Measurements from ENCODE around the gene CARD10. TPM values are rescaled to one million over a fixed set of nuclear protein-coding genes. Genes with fewer than 3 reads are reported as not detected.
"Not testable (repeated sequence)": the region's sequence is repeated elsewhere in the genome, so short reads cannot be mapped to it uniquely, and the experiment has no call there.

Gene CARD10
- total RNA-seq, 1 experiment from 2014 or later = 17.5 TPM

DNA sequence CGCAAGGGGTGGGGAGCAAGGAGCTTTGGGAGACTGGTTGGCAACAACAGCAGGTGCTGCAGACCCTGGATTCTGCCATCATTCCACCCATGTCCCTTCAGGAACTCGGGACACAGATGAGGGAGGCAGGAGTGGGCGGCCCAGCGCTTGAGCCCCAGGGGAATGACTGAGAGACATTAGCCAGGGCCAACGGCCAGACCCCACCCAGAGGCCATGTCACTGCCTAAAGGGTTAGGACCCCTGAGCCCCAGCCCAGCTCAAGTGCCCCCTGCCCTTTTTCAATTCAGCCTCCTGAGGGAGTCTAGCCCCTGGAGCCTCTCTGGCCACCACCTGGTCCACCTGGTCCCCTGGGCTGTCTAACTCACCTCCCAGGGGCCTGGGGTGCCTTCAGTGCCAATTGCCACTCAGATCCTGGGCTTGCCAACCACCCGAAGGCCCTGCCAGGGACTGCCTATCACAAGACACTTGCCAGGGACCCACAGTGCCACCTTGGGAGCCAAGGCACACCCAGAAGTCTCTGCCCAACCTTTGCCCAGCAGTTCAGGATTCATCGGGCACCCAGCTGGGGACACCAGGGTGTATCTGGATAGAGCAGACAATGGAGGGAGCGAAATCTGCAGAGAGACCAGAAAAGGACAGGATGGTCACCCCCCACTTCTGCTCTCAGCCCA is 49.7 kb downstream of the CARD10 start:
- ChIA-PET CTCF (interaction anchor here (0.6 to 1.8 kb wide), 2 partner anchors 98 to 139 kb away, joined by 4 read pairs; partner anchors contain the start of gene GGA1), POLR2A (no interaction called here)
- no peaks in the 10 kb centered on the region; the same call in 1 of the 2 replicates for H3K27me3 Mint-ChIP-seq (ENCODE audit: low read depth)
- H3K4me1 Mint-ChIP-seq = 0 out of 2 replicates have a peak, but pooled peaks cover 3% of the 10 kb centered on the region
- ATAC-seq (no peak), DNase-seq (ENCODE audit: low spot score) (no peak)
- no peaks in the 10 kb centered on the region for H3K9me3 Mint-ChIP-seq
- no peaks in the 10 kb centered on the region for H3K36me3 Mint-ChIP-seq
- TF ChIP-seq MYBL2 (CRISPR knock-in tag; IDR thresholded peaks at IDR 0.05) (no peak), ATF1 (CRISPR knock-in tag; IDR thresholded peaks at IDR 0.05) (no peak), ZNF317 (CRISPR knock-in tag; IDR thresholded peaks at IDR 0.05; ENCODE audit: borderline replicate concordance, low read depth) (no peak), ZBTB43 (CRISPR knock-in tag; IDR thresholded peaks at IDR 0.05) (no peak), GTF2I (CRISPR knock-in tag; conservative IDR thresholded peaks at IDR 0.05) (no peak), ATF6 (CRISPR knock-in tag; IDR thresholded peaks at IDR 0.05) (no peak), OVOL2 (CRISPR knock-in tag; IDR thresholded peaks at IDR 0.05; ENCODE audit: borderline replicate concordance) (no peak)
- TF ChIP-seq, protein P1, sequence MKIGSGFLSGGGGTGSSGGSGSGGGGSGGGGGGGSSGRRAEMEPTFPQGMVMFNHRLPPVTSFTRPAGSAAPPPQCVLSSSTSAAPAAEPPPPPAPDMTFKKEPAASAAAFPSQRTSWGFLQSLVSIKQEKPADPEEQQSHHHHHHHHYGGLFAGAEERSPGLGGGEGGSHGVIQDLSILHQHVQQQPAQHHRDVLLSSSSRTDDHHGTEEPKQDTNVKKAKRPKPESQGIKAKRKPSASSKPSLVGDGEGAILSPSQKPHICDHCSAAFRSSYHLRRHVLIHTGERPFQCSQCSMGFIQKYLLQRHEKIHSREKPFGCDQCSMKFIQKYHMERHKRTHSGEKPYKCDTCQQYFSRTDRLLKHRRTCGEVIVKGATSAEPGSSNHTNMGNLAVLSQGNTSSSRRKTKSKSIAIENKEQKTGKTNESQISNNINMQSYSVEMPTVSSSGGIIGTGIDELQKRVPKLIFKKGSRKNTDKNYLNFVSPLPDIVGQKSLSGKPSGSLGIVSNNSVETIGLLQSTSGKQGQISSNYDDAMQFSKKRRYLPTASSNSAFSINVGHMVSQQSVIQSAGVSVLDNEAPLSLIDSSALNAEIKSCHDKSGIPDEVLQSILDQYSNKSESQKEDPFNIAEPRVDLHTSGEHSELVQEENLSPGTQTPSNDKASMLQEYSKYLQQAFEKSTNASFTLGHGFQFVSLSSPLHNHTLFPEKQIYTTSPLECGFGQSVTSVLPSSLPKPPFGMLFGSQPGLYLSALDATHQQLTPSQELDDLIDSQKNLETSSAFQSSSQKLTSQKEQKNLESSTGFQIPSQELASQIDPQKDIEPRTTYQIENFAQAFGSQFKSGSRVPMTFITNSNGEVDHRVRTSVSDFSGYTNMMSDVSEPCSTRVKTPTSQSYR (CRISPR knock-in tag; IDR thresholded peaks at IDR 0.05) = no peak
- TF ChIP-seq, protein P2, sequence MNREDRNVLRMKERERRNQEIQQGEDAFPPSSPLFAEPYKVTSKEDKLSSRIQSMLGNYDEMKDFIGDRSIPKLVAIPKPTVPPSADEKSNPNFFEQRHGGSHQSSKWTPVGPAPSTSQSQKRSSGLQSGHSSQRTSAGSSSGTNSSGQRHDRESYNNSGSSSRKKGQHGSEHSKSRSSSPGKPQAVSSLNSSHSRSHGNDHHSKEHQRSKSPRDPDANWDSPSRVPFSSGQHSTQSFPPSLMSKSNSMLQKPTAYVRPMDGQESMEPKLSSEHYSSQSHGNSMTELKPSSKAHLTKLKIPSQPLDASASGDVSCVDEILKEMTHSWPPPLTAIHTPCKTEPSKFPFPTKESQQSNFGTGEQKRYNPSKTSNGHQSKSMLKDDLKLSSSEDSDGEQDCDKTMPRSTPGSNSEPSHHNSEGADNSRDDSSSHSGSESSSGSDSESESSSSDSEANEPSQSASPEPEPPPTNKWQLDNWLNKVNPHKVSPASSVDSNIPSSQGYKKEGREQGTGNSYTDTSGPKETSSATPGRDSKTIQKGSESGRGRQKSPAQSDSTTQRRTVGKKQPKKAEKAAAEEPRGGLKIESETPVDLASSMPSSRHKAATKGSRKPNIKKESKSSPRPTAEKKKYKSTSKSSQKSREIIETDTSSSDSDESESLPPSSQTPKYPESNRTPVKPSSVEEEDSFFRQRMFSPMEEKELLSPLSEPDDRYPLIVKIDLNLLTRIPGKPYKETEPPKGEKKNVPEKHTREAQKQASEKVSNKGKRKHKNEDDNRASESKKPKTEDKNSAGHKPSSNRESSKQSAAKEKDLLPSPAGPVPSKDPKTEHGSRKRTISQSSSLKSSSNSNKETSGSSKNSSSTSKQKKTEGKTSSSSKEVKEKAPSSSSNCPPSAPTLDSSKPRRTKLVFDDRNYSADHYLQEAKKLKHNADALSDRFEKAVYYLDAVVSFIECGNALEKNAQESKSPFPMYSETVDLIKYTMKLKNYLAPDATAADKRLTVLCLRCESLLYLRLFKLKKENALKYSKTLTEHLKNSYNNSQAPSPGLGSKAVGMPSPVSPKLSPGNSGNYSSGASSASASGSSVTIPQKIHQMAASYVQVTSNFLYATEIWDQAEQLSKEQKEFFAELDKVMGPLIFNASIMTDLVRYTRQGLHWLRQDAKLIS (CRISPR knock-in tag; IDR thresholded peaks at IDR 0.05; ENCODE audit: borderline replicate concordance) = no peak
- TF ChIP-seq, protein P3, sequence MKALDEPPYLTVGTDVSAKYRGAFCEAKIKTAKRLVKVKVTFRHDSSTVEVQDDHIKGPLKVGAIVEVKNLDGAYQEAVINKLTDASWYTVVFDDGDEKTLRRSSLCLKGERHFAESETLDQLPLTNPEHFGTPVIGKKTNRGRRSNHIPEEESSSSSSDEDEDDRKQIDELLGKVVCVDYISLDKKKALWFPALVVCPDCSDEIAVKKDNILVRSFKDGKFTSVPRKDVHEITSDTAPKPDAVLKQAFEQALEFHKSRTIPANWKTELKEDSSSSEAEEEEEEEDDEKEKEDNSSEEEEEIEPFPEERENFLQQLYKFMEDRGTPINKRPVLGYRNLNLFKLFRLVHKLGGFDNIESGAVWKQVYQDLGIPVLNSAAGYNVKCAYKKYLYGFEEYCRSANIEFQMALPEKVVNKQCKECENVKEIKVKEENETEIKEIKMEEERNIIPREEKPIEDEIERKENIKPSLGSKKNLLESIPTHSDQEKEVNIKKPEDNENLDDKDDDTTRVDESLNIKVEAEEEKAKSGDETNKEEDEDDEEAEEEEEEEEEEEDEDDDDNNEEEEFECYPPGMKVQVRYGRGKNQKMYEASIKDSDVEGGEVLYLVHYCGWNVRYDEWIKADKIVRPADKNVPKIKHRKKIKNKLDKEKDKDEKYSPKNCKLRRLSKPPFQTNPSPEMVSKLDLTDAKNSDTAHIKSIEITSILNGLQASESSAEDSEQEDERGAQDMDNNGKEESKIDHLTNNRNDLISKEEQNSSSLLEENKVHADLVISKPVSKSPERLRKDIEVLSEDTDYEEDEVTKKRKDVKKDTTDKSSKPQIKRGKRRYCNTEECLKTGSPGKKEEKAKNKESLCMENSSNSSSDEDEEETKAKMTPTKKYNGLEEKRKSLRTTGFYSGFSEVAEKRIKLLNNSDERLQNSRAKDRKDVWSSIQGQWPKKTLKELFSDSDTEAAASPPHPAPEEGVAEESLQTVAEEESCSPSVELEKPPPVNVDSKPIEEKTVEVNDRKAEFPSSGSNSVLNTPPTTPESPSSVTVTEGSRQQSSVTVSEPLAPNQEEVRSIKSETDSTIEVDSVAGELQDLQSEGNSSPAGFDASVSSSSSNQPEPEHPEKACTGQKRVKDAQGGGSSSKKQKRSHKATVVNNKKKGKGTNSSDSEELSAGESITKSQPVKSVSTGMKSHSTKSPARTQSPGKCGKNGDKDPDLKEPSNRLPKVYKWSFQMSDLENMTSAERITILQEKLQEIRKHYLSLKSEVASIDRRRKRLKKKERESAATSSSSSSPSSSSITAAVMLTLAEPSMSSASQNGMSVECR (CRISPR knock-in tag; IDR thresholded peaks at IDR 0.05; ENCODE audit: borderline replicate concordance) = no peak
- H3K27ac Mint-ChIP-seq = no peak overlapping the region
- no peak overlapping the region for H3K4me3 Mint-ChIP-seq

- H3K36me3 Mint-ChIP-seq; ATAC-seq; DNase-seq (ENCODE audit: low spot score); H3K27ac Mint-ChIP-seq; H3K4me1 Mint-ChIP-seq; H3K4me3 Mint-ChIP-seq; CTCF ChIA-PET; H3K9me3 Mint-ChIP-seq; H3K27me3 Mint-ChIP-seq (ENCODE audit: low read depth); POLR2A ChIA-PET: not testable (repeated sequence)
Measured at GRCh38 chr22:37468201-37468695, 51.0 kb downstream of the CARD10 start.

All from WTC11 (cell line).